Loucy (cell line): ENCODE data around the gene GRK6.

ENCODE experiments used
- EZH2phosphoT487 ChIP-seq: fragments of 200-600 bp; IDR thresholded peaks from 2 replicates; pipeline ENCODE4 v1.6.1; 2018; ENCODE audit warnings: antibody characterized with exemption, mild to moderate bottlenecking, moderate library complexity, borderline replicate concordance
- TF ChIP-seq, protein P1 (sequence below): fragments of 200-600 bp; sonication (generic); conservative IDR thresholded peaks from 2 replicates; pipeline ENCODE4 v1.5.1; 2014; ENCODE audit warnings: mild to moderate bottlenecking, antibody characterized with exemption, low read length

DNA sequence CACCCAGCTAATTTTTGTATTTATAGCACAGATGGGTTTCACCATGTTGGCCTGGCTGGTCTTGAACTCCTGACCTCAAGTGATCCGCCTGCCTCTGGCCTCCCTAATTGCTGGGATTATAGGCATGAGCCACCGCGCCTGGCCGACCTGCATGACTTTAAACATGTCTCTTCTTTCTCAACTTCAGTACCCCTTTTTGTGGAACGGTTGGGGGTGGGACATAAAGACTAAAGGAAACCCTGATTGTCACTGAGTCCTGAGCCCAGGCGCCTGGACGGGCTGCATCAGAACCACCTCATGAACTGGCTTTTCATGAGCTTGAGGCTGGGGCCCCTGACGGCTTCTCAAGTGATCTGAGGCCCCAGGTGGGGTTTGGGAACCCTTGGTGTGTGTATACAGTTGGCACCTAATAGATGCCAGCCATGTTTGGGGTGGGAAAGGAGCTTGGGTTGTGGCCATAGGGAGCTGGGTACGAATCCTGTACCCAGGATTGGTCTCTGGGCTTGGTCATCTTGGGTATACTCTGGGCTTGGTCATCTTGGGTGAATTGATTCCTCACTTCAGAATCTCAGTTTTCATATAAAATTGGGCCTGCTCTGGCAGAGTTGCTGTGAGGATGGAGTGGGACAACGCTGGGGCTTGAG, 2.2 kb downstream of the GRK6 start:
- TF ChIP-seq, protein P1, sequence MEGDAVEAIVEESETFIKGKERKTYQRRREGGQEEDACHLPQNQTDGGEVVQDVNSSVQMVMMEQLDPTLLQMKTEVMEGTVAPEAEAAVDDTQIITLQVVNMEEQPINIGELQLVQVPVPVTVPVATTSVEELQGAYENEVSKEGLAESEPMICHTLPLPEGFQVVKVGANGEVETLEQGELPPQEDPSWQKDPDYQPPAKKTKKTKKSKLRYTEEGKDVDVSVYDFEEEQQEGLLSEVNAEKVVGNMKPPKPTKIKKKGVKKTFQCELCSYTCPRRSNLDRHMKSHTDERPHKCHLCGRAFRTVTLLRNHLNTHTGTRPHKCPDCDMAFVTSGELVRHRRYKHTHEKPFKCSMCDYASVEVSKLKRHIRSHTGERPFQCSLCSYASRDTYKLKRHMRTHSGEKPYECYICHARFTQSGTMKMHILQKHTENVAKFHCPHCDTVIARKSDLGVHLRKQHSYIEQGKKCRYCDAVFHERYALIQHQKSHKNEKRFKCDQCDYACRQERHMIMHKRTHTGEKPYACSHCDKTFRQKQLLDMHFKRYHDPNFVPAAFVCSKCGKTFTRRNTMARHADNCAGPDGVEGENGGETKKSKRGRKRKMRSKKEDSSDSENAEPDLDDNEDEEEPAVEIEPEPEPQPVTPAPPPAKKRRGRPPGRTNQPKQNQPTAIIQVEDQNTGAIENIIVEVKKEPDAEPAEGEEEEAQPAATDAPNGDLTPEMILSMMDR, result no peak
- no peak for TF ChIP-seq EZH2phosphoT487
